ENCODE measurements around the gene SNTG2.
"Not testable (repeated sequence)": the region's sequence is repeated elsewhere in the genome, so short reads cannot be mapped to it uniquely, and the experiment has no call there.

Gene SNTG2

GRCh38 chr2:1348789-1349188 is 398.1 kb downstream of the SNTG2 start:
- no peak for DNase-seq

- no peak for DNase-seq
These were observed 399.5 kb downstream of the SNTG2 start for GRCh38 chr2:1350111-1350510.

- DNase-seq = no peak
These were observed 402.5 kb downstream of the SNTG2 start for GRCh38 chr2:1353124-1353523.

GRCh38 chr2:1353543-1353942 is 402.9 kb downstream of the SNTG2 start:
- no peak for DNase-seq

GRCh38 chr2:1360144-1360543 is 409.5 kb downstream of the SNTG2 start:
- DNase-seq = no peak

GRCh38 chr2:1360557-1361250 is 410.1 kb downstream of the SNTG2 start:
- DNase-seq = no peak

- no peak for DNase-seq
These were observed 412.7 kb downstream of the SNTG2 start for GRCh38 chr2:1363367-1363766.

GRCh38 chr2:1366546-1367134 is 416.0 kb downstream of the SNTG2 start:
- DNase-seq = peak; percentile 8

GRCh38 chr2:1367601-1368000 is 417.0 kb downstream of the SNTG2 start:
- no peak for DNase-seq

GRCh38 chr2:1369905-1370304 is 419.3 kb downstream of the SNTG2 start:
- no peak for DNase-seq

GRCh38 chr2:1370461-1370860 is 419.8 kb downstream of the SNTG2 start:
- no peak for DNase-seq

GRCh38 chr2:1371082-1371481 is 420.4 kb downstream of the SNTG2 start:
- no peak for DNase-seq

- DNase-seq = no peak
These were observed 423.2 kb downstream of the SNTG2 start for GRCh38 chr2:1373830-1374229.

- DNase-seq = no peak
These were observed 423.6 kb downstream of the SNTG2 start for GRCh38 chr2:1374287-1374686.

- DNase-seq = no peak
These were observed 425.1 kb downstream of the SNTG2 start for GRCh38 chr2:1375794-1376193.

- no peak for DNase-seq
These were observed 426.8 kb downstream of the SNTG2 start for GRCh38 chr2:1377473-1377872.

GRCh38 chr2:1378456-1379150 is 428.0 kb downstream of the SNTG2 start:
- no peak for DNase-seq

- no peak for DNase-seq
These were observed 431.0 kb downstream of the SNTG2 start for GRCh38 chr2:1381644-1382043.

- not testable (repeated sequence) for DNase-seq
These were observed 437.5 kb downstream of the SNTG2 start for GRCh38 chr2:1387954-1388725.

GRCh38 chr2:1390118-1390517 is 439.5 kb downstream of the SNTG2 start:
- DNase-seq = not testable (repeated sequence)

GRCh38 chr2:1393321-1393720 is 442.7 kb downstream of the SNTG2 start:
- DNase-seq = no peak

- DNase-seq = no peak
These were observed 444.2 kb downstream of the SNTG2 start for GRCh38 chr2:1394709-1395408.

- DNase-seq = no peak
These were observed 446.7 kb downstream of the SNTG2 start for GRCh38 chr2:1397350-1397749.

All from stimulated activated CD4-positive, alpha-beta T cell treated with anti-CD3 and anti-CD28 coated beads, Interleukin-1b, Interleukin-23, amount 100 ng/mL, for 48 hours (primary cell).